ENCODE data around the gene DNAH1.

DNAH1 gene

GRCh38 chr3:52357151-52358080 is 41.3 kb downstream of the DNAH1 start:
- DNase-seq (ENCODE audit: low spot score), result no peak

- DNase-seq (ENCODE audit: low spot score), result no peak
Observed at GRCh38 chr3:52358362-52358940, 42.3 kb downstream of the DNAH1 start.

- DNase-seq (ENCODE audit: low spot score), result no peak
Observed at GRCh38 chr3:52359116-52359855, 43.2 kb downstream of the DNAH1 start.

GRCh38 chr3:52361011-52361410 is 44.9 kb downstream of the DNAH1 start:
- DNase-seq (ENCODE audit: low spot score), result no peak

GRCh38 chr3:52361454-52361853 is 45.3 kb downstream of the DNAH1 start:
- DNase-seq (ENCODE audit: low spot score), result no peak

- no peak for DNase-seq (ENCODE audit: low spot score)
Observed at GRCh38 chr3:52361898-52362297, 45.8 kb downstream of the DNAH1 start.

GRCh38 chr3:52364322-52365035 is 48.4 kb downstream of the DNAH1 start:
- DNase-seq (ENCODE audit: low spot score), result no peak

GRCh38 chr3:52366527-52366926 is 50.4 kb downstream of the DNAH1 start:
- no peak for DNase-seq (ENCODE audit: low spot score)

GRCh38 chr3:52367891-52368880 is 52.1 kb downstream of the DNAH1 start:
- DNase-seq (ENCODE audit: low spot score), result no peak

GRCh38 chr3:52370531-52370930 is 54.4 kb downstream of the DNAH1 start:
- no peak for DNase-seq (ENCODE audit: low spot score)

- no peak for DNase-seq (ENCODE audit: low spot score)
Observed at GRCh38 chr3:52372822-52373504, 56.8 kb downstream of the DNAH1 start.

- DNase-seq (ENCODE audit: low spot score), result no peak
Observed at GRCh38 chr3:52373676-52374075, 57.6 kb downstream of the DNAH1 start.

- DNase-seq (ENCODE audit: low spot score), result no peak
Observed at GRCh38 chr3:52374173-52374572, 58.1 kb downstream of the DNAH1 start.

- no peak for DNase-seq (ENCODE audit: low spot score)
Observed at GRCh38 chr3:52379610-52380009, 63.5 kb downstream of the DNAH1 start.

- DNase-seq (ENCODE audit: low spot score), result no peak
Observed at GRCh38 chr3:52380023-52380422, 63.9 kb downstream of the DNAH1 start.

GRCh38 chr3:52381623-52382022 is 65.5 kb downstream of the DNAH1 start:
- DNase-seq (ENCODE audit: low spot score), result no peak

- no peak for DNase-seq (ENCODE audit: low spot score)
Observed at GRCh38 chr3:52383446-52383845, 67.3 kb downstream of the DNAH1 start.

- DNase-seq (ENCODE audit: low spot score), result no peak
Observed at GRCh38 chr3:52384019-52384761, 68.1 kb downstream of the DNAH1 start.

- DNase-seq (ENCODE audit: low spot score), result no peak
Observed at GRCh38 chr3:52385157-52385556, 69.0 kb downstream of the DNAH1 start.

GRCh38 chr3:52387481-52387880 is 71.4 kb downstream of the DNAH1 start:
- no peak for DNase-seq (ENCODE audit: low spot score)
